ENCODE data around the gene RBM38. TPM values are rescaled to one million over a fixed set of nuclear protein-coding genes. Genes with fewer than 3 reads are reported as not detected.

The RBM38 gene
- total and polyA plus RNA-seq, 9 of the 15 experiments (the other 6 are each of a cell fraction or from before 2014, with no cell fraction given), result 0.28 to 82.4 (median 33.2) TPM

- BruUV-seq (replicated peaks), result no TSS peak
- Histone ChIP-seq H3K9ac (ENCODE audit: insufficient read depth in 1 of 2, low read depth in 2 of 2, low read length in 2 of 2) (peak overlapping the region in 1 of 2 experiments; percentile 74; a peak in 2 of 4 replicates), H3K79me2 (ENCODE audit: control insufficient read depth, insufficient read depth, low read length) (no peaks in the 10 kb centered on the region; the same call in 2 of the 3 replicates), H3K4me1 (replicated peaks in 1 of 2; ENCODE audit: control insufficient read depth in 2 of 2, insufficient read depth in 2 of 2, low read length in 2 of 2) (peaks cover 21 to 38% of the 10 kb centered on the region in 2 experiments), H3K4me3 (no peak overlapping the region), H3K36me3 (ENCODE audit: control insufficient read depth, insufficient read depth, low read length) (peaks cover 5% of the 10 kb centered on the region; the same call in 1 of the 3 replicates), H3K9me3 (replicated peaks; ENCODE audit: control insufficient read depth, insufficient read depth, low read depth, low read length) (no peaks in the 10 kb centered on the region), H3K4me2 (ENCODE audit: insufficient read depth, low read length) (no peak overlapping the region), H4K20me1 (replicated peaks; ENCODE audit: control insufficient read depth, insufficient read depth, low read length) (no peaks in the 10 kb centered on the region), H3K27me3 (ENCODE audit: control insufficient read depth in 2 of 2, insufficient read depth in 2 of 2, low read length in 2 of 2) (no peaks in the 10 kb centered on the region), H3K27ac (ENCODE audit: extremely low read depth, low read depth, low read length) (no peak overlapping the region), H2AFZ (ENCODE audit: low read depth, low read length) (no peak overlapping the region), H3K9me1 (ENCODE audit: control insufficient read depth, insufficient read depth, low read length) (no peaks in the 10 kb centered on the region)
- CTCF ChIA-PET (ENCODE audit: low intra/inter-chr PET ratio), result no interaction called here
- TF ChIP-seq SETDB1 (IDR thresholded peaks at IDR 0.05; ENCODE audit: low read length) (no peak), ZFP36 (IDR thresholded peaks at IDR 0.05; ENCODE audit: low read depth, low read length, partially characterized antibody) (no peak), ARID2 (IDR thresholded peaks at IDR 0.05) (no peak), MAX (CRISPR knock-in tag; IDR thresholded peaks at IDR 0.05) (no peak), KAT7 (CRISPR knock-in tag; IDR thresholded peaks at IDR 0.05; ENCODE audit: borderline replicate concordance) (no peak), MYBL2 (IDR thresholded peaks at IDR 0.05; ENCODE audit: low read depth) (no peak), MYBL2 (CRISPR knock-in tag; IDR thresholded peaks at IDR 0.05; ENCODE audit: borderline replicate concordance) (0 out of 2 replicates have a peak, but pooled peaks have one; percentile 31), ZNF224 (CRISPR knock-in tag; IDR thresholded peaks at IDR 0.05) (no peak), SUPT5H (IDR thresholded peaks at IDR 0.05) (no peak)
- DNase-seq (ENCODE audit: extremely low read depth in 1 of 4, low spot score in 3 of 4) (no peak), FAIRE-seq (no peak), ATAC-seq (no peak)
- POLR2A ChIA-PET, result no interaction called here
- WGBS (ENCODE audit: insufficient coverage, low coverage, missing lambda C conversion rate), result 62% methylated on average over 5 of the region's 6 CpGs
- in situ Hi-C loops (cut with MboI) (loop anchor here (5.0 to 25.0 kb wide), 3 partner anchors 106 to 826 kb away; no protein-coding TSS in a partner anchor), intact Hi-C loops (cut with micrococcal nuclease) (no loop called here)
These were observed 5.3 kb upstream of the RBM38 start for GRCh38 chr20:57385940-57386339.
